ENCODE measurements around the gene RIT2.

DNA sequence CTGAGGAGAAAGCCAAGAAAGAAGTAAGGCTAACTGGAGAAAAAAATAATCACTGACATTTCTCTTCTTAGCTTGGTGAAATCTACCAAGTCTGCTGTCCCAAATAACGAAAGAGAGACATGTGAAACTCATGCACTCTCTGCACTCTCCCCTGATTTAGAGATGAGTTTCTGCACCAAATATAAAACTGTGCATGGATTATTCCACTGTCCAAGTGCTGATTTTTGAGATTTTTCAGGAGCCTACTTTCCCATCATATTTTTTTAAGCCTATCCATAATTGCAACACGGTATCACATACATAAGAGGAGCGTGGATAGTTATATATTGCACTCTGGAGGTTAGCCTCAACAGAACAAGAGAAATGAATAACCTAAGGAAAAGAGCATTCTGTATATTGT, 10.0 kb upstream of the RIT2 start:
- no peak for TF ChIP-seq POLR2A (IDR thresholded peaks at IDR 0.05; ENCODE audit: low read depth)
- TF ChIP-seq, protein P1, sequence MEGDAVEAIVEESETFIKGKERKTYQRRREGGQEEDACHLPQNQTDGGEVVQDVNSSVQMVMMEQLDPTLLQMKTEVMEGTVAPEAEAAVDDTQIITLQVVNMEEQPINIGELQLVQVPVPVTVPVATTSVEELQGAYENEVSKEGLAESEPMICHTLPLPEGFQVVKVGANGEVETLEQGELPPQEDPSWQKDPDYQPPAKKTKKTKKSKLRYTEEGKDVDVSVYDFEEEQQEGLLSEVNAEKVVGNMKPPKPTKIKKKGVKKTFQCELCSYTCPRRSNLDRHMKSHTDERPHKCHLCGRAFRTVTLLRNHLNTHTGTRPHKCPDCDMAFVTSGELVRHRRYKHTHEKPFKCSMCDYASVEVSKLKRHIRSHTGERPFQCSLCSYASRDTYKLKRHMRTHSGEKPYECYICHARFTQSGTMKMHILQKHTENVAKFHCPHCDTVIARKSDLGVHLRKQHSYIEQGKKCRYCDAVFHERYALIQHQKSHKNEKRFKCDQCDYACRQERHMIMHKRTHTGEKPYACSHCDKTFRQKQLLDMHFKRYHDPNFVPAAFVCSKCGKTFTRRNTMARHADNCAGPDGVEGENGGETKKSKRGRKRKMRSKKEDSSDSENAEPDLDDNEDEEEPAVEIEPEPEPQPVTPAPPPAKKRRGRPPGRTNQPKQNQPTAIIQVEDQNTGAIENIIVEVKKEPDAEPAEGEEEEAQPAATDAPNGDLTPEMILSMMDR (IDR thresholded peaks at IDR 0.05), result no peak

All from esophagus muscularis mucosa (tissue), 3 donors.